MCF 10A (cell line): ENCODE measurements around the gene RPL27A. TPM values are rescaled to one million over a fixed set of nuclear protein-coding genes. Genes with fewer than 3 reads are reported as not detected.
A peak's percentile ranks its signal among the peaks of the same experiment; 100 is the strongest.

Source experiments
- BruUV-seq: library from RNA; stranded (reverse); fragments of 400-500 nt; replicated peaks from 2 replicates; lab custom pipeline; 2021; lab: Mats Ljungman, UMichigan
- CTCF ChIA-PET: fragments of 300-600 bp; sonication (Branson Sonifier 250); formaldehyde crosslinking; extraction: SDS; loops from one replicate; lab custom pipeline; 2021; ENCODE audit warnings: antibody characterized with exemption, inconsistent platforms; lab: Yijun Ruan, JAX
- POLR2A ChIA-PET: fragments of 300-600, 350-650 bp; sonication (Branson Sonifier 250); formaldehyde crosslinking; extraction: SDS; loops from one replicate; lab custom pipeline; 2020; ENCODE audit warnings: antibody characterized with exemption, inconsistent platforms; lab: Yijun Ruan, JAX
- DNase-seq: peaks from one replicate; pipeline ENCODE4 v3.0.0-alpha.2; 2018; ENCODE audit not compliant: unreplicated experiment
- H3K27ac Mint-ChIP-seq: one replicate; pipeline ENCODE4 v1.8.0; 2022; ENCODE audit warnings: mild to moderate bottlenecking, low read depth, mixed read lengths; ENCODE audit not compliant: unreplicated experiment
- H3K27me3 Mint-ChIP-seq: one replicate; pipeline ENCODE4 v1.8.0; 2022; ENCODE audit warnings: mixed read lengths; ENCODE audit not compliant: insufficient read depth, unreplicated experiment
- H3K36me3 Mint-ChIP-seq: one replicate; pipeline ENCODE4 v1.8.0; 2022; ENCODE audit warnings: mild to moderate bottlenecking, moderate library complexity, mixed read lengths; ENCODE audit not compliant: insufficient read depth, unreplicated experiment
- H3K4me1 Mint-ChIP-seq: one replicate; pipeline ENCODE4 v1.8.0; 2022; ENCODE audit warnings: mixed read lengths; ENCODE audit not compliant: insufficient read depth, unreplicated experiment
- H3K4me3 Mint-ChIP-seq: one replicate; pipeline ENCODE4 v1.8.0; 2022; ENCODE audit warnings: mild to moderate bottlenecking, moderate library complexity, mixed read lengths; ENCODE audit not compliant: unreplicated experiment
- H3K9me3 Mint-ChIP-seq: one replicate; pipeline ENCODE4 v1.8.0; 2022; ENCODE audit warnings: mixed read lengths; ENCODE audit not compliant: unreplicated experiment
- CTCF ChIP-seq: fragments of 200-600 bp; IDR thresholded peaks from one replicate; pipeline ENCODE4 v1.8.0; 2022; ENCODE audit warnings: antibody characterized with exemption, mild to moderate bottlenecking; ENCODE audit not compliant: unreplicated experiment
- intact Hi-C: fragments of 100-400 bp; cut with micrococcal nuclease; formaldehyde crosslinking; loops from 2 replicates; pipeline ENCODE4 v1.14.1; 2022
- total RNA-seq: library from RNA; stranded (reverse); gene quantifications from 2 replicates; pipeline ENCODE4 v1.2.3, GENCODE V29; 2022

The RPL27A gene
- total RNA-seq, 1 experiment from 2014 or later, result 1,377 TPM

- POLR2A ChIA-PET, result interaction anchor here (0.9 to 4.8 kb wide), 7 partner anchors 14 to 279 kb away, joined by 3 to 66 read pairs (median 24); partner anchors contain the start of gene TMEM9B
- no peak for TF ChIP-seq CTCF
- Mint-ChIP-seq H3K4me1 (peaks cover 41% of the 10 kb centered on the region), H3K27ac (peak overlapping the region; percentile 98), H3K9me3 (peaks cover 8% of the 10 kb centered on the region), H3K36me3 (peaks cover 76% of the 10 kb centered on the region), H3K4me3 (peak overlapping the region; percentile 81), H3K27me3 (no peaks in the 10 kb centered on the region)
- no peak for DNase-seq
- intact Hi-C loops, result loop anchor here (1.0 to 10.0 kb wide), 3 partner anchors 84 to 450 kb away; no protein-coding TSS in a partner anchor
- CTCF ChIA-PET, result interaction anchor here (1.8 kb wide), 1 partner anchor 275 kb away, joined by 4 read pairs; no protein-coding TSS in a partner anchor
- no TSS peak for BruUV-seq
Observed at GRCh38 chr11:8684600-8685290, 2.2 kb downstream of the RPL27A start.

- Mint-ChIP-seq H3K27me3 (no peaks in the 10 kb centered on the region), H3K9me3 (peaks cover 7% of the 10 kb centered on the region), H3K4me1 (peaks cover 41% of the 10 kb centered on the region), H3K27ac (peak overlapping the region; percentile 98), H3K36me3 (peaks cover 81% of the 10 kb centered on the region), H3K4me3 (peak overlapping the region; percentile 81)
- no TSS peak for BruUV-seq
- ChIA-PET CTCF (interaction anchor here (0.6 to 1.8 kb wide), 3 partner anchors 272 to 596 kb away, joined by 3 to 5 read pairs (median 4); no protein-coding TSS in a partner anchor), POLR2A (interaction anchor here (0.6 to 4.8 kb wide), 5 partner anchors 14 to 704 kb away, joined by 3 to 66 read pairs (median 3); a partner anchor contains a TSS)
- intact Hi-C loops, result loop anchor here (5.0 to 10.0 kb wide), 2 partner anchors 353 to 449 kb away; no protein-coding TSS in a partner anchor
- no peak for DNase-seq
- TF ChIP-seq CTCF, result no peak
Observed at GRCh38 chr11:8685306-8685705, 2.7 kb downstream of the RPL27A start.

- no TSS peak for BruUV-seq
- no peak for TF ChIP-seq CTCF
- ChIA-PET POLR2A (interaction anchor here (0.6 to 4.8 kb wide), 3 partner anchors 34 to 704 kb away, joined by 3 to 66 read pairs (median 4); a partner anchor contains a TSS), CTCF (interaction anchor here (0.6 to 1.8 kb wide), 3 partner anchors 271 to 595 kb away, joined by 3 to 5 read pairs (median 4); no protein-coding TSS in a partner anchor)
- peaks cover 82% of the 10 kb centered on the region for H3K36me3 Mint-ChIP-seq
- intact Hi-C loops, result loop anchor here (5.0 to 10.0 kb wide), 2 partner anchors 354 to 449 kb away; no protein-coding TSS in a partner anchor
- H3K27me3 Mint-ChIP-seq, result no peaks in the 10 kb centered on the region
- no peak for DNase-seq
- H3K9me3 Mint-ChIP-seq, result peaks cover 2% of the 10 kb centered on the region
- H3K27ac Mint-ChIP-seq, result no peak overlapping the region
- peaks cover 35% of the 10 kb centered on the region for H3K4me1 Mint-ChIP-seq
- peak overlapping the region; percentile 81 for H3K4me3 Mint-ChIP-seq
Observed at GRCh38 chr11:8685820-8686219, 3.2 kb downstream of the RPL27A start.

- no peak for TF ChIP-seq CTCF
- ChIA-PET POLR2A (interaction anchor here (1.0 to 4.8 kb wide), 3 partner anchors 81 to 277 kb away, joined by 3 to 66 read pairs (median 3); a partner anchor contains a TSS), CTCF (interaction anchor here (0.6 to 1.8 kb wide), 5 partner anchors 82 to 278 kb away, joined by 3 to 4 read pairs (median 4); no protein-coding TSS in a partner anchor)
- intact Hi-C loops, result loop anchor here (5.0 to 10.0 kb wide), 2 partner anchors 354 to 448 kb away; no protein-coding TSS in a partner anchor
- Mint-ChIP-seq H3K4me1 (peaks cover 33% of the 10 kb centered on the region), H3K9me3 (no peaks in the 10 kb centered on the region), H3K36me3 (peaks cover 86% of the 10 kb centered on the region), H3K27ac (no peak overlapping the region), H3K4me3 (no peak overlapping the region), H3K27me3 (no peaks in the 10 kb centered on the region)
- DNase-seq, result no peak
- no TSS peak for BruUV-seq
Observed at GRCh38 chr11:8686325-8686724, 3.7 kb downstream of the RPL27A start.
